ENCODE results near the gene DIP2C. TPM values are rescaled to one million over a fixed set of nuclear protein-coding genes. Genes with fewer than 3 reads are reported as not detected.

The DIP2C gene
- polyA plus RNA-seq, 4 donors, result 18.8 to 22.7 (median 20.9) TPM

DNA sequence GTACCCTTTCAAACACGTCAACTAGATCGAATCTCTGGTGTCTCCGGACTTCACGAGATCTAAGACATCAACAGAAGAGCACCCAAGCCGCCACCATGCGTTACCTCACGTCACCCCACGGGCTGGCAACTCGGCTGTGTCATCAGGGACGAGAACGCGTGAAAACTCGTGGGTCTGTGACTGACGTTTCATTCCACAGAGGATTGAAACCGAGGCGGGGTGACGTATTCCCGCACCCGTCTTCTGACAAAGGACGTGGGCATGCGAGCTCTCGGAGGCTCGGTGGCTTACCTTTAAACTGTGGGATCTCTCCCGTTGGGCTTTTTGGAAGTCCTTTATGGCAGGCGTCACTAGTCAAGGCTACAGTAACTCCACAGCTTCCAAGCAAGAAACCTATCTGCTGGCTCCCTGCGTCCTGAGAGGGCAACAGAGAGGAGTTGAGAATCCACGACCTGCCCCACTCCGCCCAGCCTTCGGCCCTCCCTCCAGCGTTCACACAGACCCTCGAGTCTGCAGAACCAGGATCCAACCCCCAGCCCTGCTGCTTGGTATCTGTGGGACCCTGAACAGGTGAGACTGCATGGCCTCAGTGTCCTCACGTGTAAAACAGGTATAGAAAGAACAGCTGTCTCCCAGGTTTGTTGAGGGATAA, 298.9 kb downstream of the DIP2C start:
- no peak for DNase-seq (ENCODE audit: low read depth in 4 of 4, low spot score in 3 of 4)

GRCh38 chr10:389836-390448, 299.5 kb downstream of the DIP2C start:
- DNase-seq (ENCODE audit: low read depth in 4 of 4, low spot score in 3 of 4), result no peak

DNA sequence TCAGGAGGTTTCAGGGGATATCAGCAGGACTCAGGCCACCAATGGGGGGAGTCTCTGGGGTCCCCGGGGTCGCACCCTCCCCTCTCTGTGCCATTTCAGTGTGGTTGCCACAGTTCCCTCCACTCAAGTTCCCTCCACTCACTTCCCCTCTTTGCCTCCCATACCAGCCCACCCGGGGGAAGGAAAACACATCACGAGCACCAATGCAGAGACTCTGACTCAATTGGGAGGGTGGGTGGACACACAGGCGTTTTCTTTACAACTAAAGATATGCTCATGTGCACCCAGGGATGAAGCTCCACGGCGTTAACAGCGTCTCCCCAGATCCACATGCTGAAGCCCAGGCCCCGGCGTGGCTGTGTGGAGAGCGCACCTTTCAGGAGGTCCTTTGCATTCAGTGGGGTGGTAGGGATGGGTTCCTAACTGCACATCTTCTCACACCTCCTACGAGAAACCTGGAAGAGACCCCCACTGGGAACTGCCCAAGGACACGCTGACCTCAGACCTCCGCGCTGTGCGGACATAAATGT, 300.1 kb downstream of the DIP2C start:
- no peak for DNase-seq (ENCODE audit: low read depth in 4 of 4, low spot score in 3 of 4)

DNA sequence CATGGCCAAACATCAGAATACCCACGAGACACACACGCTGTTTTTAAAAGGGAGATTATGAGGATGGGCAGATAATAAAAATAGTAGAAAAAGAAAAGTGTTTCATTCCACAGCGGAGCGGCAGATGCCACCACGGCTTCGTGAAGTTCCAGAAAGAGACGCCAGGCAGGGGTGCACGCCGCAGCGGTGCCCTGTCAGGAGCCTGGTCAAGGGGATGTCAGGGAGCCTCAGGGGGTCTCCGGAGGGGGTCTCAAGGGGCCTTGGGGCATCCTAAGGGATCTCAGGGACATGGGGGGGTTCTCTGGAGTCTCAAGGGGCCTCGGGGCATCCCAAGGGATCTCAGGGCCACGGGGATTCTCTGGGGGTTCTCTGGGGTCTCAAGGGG, 300.8 kb downstream of the DIP2C start:
- DNase-seq (ENCODE audit: low read depth in 4 of 4, low spot score in 3 of 4), result no peak

DNA sequence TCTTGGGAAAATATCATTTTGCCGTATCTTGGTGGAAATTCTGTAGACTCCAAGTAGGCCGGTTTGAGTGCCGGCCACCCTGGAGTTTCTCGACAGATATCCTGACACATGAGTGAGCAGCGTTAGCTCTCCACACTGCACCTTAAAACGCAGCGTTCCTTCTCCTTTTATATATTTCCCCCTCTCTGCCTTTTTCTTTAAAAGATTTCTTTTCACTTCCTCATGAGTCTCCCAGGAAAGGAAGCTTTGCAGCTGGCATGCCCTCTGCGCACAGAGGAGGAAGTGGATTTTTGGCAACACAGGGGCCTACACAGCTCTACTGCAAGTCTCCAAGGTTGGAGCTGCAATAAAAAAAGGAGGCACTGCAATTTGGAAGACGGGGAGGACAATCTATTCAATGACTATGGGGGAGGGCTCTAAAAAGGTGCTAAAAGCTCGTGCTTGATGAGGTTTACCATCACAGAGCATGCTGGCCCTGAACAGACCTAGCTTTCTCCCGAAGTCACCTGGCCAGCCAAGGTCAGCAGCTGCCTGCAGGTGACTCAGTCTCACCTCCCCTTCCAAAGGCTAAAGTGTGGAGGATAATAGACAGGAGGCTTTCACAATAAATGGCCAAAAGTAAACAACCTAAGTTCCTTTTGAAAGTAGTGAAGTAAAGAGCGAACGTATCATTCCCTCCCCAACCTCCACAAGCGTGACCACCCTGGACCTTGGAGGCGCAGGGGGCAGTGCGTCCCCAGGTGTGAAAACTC, 301.4 kb downstream of the DIP2C start:
- DNase-seq (ENCODE audit: low read depth in 4 of 4, low spot score in 3 of 4), result no peak

- no peak for DNase-seq (ENCODE audit: low read depth in 4 of 4, low spot score in 3 of 4)
Measured at GRCh38 chr10:387593-387891, 301.9 kb downstream of the DIP2C start.

DNA sequence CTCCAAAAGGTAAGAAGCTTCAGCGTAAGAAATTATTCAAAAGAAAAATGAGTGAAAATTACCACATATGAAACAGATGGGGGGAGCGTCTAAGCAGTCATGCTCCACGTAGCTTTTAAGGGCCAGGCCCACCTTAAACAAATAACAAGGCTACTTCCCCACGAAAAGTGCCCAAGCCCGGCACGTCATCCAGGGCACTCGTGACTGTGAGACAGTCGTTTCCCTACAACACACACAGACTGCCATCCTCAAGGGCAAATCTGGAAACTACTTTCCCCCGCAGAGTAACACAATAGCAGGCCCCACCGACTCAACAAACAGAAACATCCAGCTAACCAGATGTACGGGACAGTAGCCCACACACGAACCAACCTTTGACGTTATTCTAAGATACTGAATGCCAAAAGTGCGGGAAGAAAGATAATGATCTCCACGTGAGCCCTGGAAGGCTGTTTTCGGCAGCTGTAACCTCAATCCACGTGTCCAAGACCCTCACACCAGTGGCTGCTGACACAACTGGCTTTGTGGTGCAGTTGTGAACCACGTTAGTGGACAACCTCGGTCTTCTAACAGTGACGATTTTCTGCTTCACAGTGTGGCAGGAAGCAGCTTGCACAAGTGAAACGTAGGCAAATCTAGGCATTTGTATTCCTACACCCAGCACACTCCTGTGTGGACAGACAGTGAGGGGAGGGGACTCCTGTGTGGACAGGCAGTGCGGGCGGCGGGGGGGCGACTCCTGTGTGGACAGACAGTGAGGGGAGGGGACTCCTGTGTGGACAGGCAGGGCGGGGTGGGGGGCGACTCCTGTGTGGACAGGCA, 302.5 kb downstream of the DIP2C start:
- DNase-seq (ENCODE audit: low read depth in 4 of 4, low spot score in 3 of 4), result no peak

DNA sequence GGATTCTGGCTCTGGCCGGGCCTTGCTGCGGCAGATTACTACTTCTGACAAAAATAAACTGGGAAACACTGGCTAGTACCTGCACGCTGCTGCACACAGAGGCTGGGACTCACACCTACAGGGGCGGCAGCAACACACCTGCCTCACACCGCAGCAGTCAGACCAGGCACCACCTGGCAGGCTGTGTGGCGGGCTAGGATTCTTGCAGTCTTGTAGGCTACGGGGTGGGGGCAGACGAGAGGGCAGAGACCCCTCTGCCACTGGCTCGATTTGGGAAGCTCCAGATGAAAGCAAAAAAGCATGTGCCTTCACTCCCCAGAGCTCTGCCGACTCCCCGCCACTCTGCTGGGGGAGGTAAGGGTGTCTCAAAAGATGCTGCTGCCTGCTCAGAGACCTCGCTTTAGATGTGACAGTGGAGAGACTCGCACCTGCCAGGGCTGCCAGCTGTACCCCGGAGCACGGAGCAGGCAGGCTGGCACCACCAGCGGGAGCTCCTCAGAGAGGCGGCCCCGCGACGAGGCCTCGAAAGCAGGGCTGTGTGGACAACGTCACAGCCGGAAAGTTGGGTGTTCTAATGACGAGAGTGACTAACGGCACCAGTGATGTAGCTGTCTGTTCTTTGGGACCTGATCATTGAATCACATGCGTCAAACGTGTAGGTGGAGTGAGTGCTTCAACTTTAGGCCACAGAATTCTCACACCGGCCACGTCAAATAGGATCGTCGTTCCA, 303.7 kb downstream of the DIP2C start:
- no peak for DNase-seq (ENCODE audit: low read depth in 4 of 4, low spot score in 3 of 4)

GRCh38 chr10:384538-385305, 304.7 kb downstream of the DIP2C start:
- DNase-seq (ENCODE audit: low read depth in 4 of 4, low spot score in 3 of 4), result no peak

DNA sequence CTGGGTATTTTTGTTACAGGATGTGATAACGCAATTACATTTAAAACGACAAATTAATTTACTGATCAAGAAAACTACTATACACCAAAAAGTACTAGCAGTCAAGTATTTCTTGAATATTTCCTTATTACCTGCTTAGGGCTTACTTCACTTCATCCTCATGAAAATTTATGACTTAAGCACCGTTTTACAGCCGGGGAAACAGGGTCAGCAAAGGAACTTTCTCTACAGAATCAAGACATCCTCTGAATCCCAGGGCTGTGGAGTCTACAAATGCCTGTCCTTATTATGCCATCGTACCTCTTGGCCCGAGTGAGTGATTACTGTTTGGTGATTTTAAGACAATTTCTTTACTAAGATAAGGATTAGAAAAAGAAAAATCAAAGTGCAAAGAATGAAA, 305.9 kb downstream of the DIP2C start:
- no peak for DNase-seq (ENCODE audit: low read depth in 4 of 4, low spot score in 3 of 4)

DNA sequence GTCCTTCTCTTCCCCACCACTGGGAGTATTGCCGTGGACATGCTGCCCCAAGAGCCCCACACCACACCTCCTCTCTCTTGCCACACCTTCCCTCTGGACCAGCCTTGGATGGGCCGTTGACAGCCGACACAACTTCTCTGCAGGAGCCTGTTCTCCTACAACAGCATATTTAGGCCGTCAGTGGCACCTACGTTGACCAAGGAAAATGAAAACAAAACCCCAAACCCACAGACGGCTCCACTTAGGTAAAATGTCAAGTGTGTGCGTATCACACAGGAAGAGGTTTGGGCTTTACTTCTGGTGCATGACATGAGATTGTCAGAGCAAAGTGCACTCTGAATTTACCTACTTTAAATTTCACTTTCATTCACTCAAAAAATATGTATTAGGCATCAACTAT, 307.7 kb downstream of the DIP2C start:
- no peak for DNase-seq (ENCODE audit: low read depth in 4 of 4, low spot score in 3 of 4)

DNA sequence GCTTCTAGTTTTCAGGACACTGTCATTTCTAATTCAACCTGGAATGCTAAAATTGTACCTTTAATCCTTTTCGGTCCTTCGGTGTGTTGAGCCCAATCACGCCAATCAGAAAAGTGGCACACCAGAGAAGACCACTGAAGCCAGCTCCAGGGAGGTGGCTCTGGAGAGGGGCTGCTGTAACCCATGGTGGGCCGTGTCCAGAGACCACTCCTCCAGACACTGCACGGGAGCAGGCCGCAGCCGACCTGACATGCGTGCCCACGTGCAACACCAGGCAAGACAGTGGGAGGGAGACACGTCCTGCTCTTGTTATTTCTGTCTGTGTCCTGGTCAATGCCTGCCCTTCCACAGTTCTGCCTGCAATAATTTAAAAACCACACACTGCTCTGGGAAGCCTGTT, 308.1 kb downstream of the DIP2C start:
- no peak for DNase-seq (ENCODE audit: low read depth in 4 of 4, low spot score in 3 of 4)

DNA sequence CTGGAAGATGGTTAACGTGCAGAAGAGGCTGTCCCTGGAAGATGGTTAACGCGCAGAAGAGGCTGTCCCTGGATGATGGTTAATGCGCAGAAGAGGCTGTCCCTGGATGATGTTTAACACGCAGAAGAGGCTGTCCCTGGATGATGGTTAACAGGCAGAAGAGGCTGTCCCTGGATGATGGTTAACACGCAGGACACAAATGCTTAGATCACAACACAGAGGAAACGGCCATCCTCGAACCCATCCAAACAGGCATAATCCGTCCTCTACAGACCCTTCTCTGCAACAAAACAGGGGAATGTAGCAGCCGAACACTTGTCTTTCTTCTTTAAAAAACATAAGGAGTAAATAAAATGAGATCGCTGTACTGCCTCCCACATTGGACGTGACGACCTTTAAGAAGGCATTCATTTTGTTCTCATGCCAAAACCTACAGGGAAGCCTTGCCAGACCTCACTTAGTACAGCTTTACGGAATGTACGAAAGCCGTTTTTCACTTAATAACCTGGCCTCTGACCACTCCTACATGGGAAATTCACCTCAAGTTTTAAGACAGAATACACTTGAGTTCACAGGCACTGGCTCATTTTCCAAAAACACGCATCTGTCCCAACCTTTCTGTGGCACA, 309.0 kb downstream of the DIP2C start:
- no peak for DNase-seq (ENCODE audit: low read depth in 4 of 4, low spot score in 3 of 4)

- no peak for DNase-seq (ENCODE audit: low read depth in 4 of 4, low spot score in 3 of 4)
Measured at GRCh38 chr10:378930-379704, 310.4 kb downstream of the DIP2C start.

- DNase-seq (ENCODE audit: low read depth in 4 of 4, low spot score in 3 of 4), result no peak
Measured at GRCh38 chr10:378230-378929, 311.1 kb downstream of the DIP2C start.

DNA sequence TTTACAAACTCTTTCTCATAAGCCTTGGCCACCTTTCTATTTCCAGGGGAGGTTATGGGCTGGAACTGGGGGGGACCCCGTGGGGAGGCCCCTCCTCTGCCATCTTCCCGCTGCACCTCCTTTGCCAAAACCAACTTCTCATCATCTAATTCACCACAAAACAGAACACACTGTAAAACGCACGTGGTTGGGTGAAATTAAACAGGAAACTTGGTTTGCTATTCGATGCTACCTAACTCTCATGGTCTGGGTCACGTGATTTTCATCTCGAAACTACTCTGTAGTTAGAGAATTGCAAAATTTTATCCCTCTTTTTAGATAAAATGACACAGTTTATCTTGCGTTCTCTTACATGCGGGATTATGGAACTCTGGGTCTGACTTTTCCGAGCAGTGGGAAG, 312.2 kb downstream of the DIP2C start:
- DNase-seq (ENCODE audit: low read depth in 4 of 4, low spot score in 3 of 4), result no peak

- no peak for DNase-seq (ENCODE audit: low read depth in 4 of 4, low spot score in 3 of 4)
Measured at GRCh38 chr10:375815-376505, 313.5 kb downstream of the DIP2C start.
